GM23338 (cell line): Measurements from ENCODE around the gene RAP1GAP2. TPM values are rescaled to one million over a fixed set of nuclear protein-coding genes. Genes with fewer than 3 reads are reported as not detected.
"Not testable (repeated sequence)": the region's sequence is repeated elsewhere in the genome, so short reads cannot be mapped to it uniquely, and the experiment has no call there.

Experiments used
- ATAC-seq: fragments of 200-7000 bp; cut with Tn5 transposase; 3 replicates; pipeline ENCODE4 v1.9.1; 2020
- DNase-seq: peaks from one replicate; pipeline ENCODE4 v3.0.0-alpha.2; 2015; ENCODE audit warnings: low spot score
- H2AFZ ChIP-seq: fragments of 200-600 bp; sonication (generic); 2 replicates; pipeline ENCODE4 v1.8.0; 2016; ENCODE audit warnings: antibody characterized with exemption, mild to moderate bottlenecking, moderate library complexity
- H3F3A ChIP-seq: fragments of 200-600 bp; sonication (generic); replicated peaks from 2 replicates; pipeline ENCODE4 v1.8.0; 2017; ENCODE audit warnings: antibody characterized with exemption, mixed run types, low read depth
- H3K27ac ChIP-seq: fragments of 200-600 bp; sonication (generic); 2 replicates; pipeline ENCODE4 v1.6.1; 2016; ENCODE audit warnings: low read depth
- H3K27me3 ChIP-seq: fragments of 200-600 bp; sonication (generic); 2 replicates; pipeline ENCODE4 v1.8.0; 2016; ENCODE audit warnings: mild to moderate bottlenecking, mixed run types, moderate library complexity; ENCODE audit not compliant: insufficient read depth
- H3K36me3 ChIP-seq: fragments of 200-600 bp; sonication (generic); 2 replicates; pipeline ENCODE4 v1.8.0; 2016; ENCODE audit warnings: mild to moderate bottlenecking; ENCODE audit not compliant: insufficient read depth
- H3K4me1 ChIP-seq: fragments of 200-600 bp; sonication (generic); 2 replicates; pipeline ENCODE4 v1.8.0; 2016; ENCODE audit warnings: mild to moderate bottlenecking, moderate library complexity; ENCODE audit not compliant: insufficient read depth
- H3K4me2 ChIP-seq: fragments of 200-600 bp; sonication (generic); 2 replicates; pipeline ENCODE4 v1.7.1; 2017; ENCODE audit warnings: mixed run types
- H3K4me3 ChIP-seq: fragments of 200-600 bp; sonication (generic); 2 replicates; pipeline ENCODE4 v1.6.1; 2016; ENCODE audit warnings: mixed run types
- H3K79me2 ChIP-seq: fragments of 200-600 bp; sonication (generic); replicated peaks from 2 replicates; pipeline ENCODE4 v1.8.0; 2017; ENCODE audit warnings: mild to moderate bottlenecking; ENCODE audit not compliant: insufficient read depth
- H3K9me2 ChIP-seq: fragments of 200-600 bp; sonication (generic); 2 replicates; pipeline ENCODE4 v1.8.0; 2017; ENCODE audit not compliant: insufficient read depth
- H4K20me1 ChIP-seq: fragments of 200-600 bp; sonication (generic); replicated peaks from 2 replicates; pipeline ENCODE4 v1.8.0; 2017; ENCODE audit warnings: mild to moderate bottlenecking; ENCODE audit not compliant: insufficient read depth
- H3K27ac Mint-ChIP-seq: 2 replicates; pipeline ENCODE4 v1.8.0; 2020; ENCODE audit warnings: inconsistent platforms, mild to moderate bottlenecking, moderate library complexity, mixed read lengths
- H3K27me3 Mint-ChIP-seq: 3 replicates; pipeline ENCODE4 v1.8.0; 2022; ENCODE audit warnings: low read depth, mild to moderate bottlenecking, moderate library complexity, mixed read lengths, inconsistent platforms; ENCODE audit not compliant: insufficient read depth, poor library complexity
- H3K36me3 Mint-ChIP-seq: 3 replicates; pipeline ENCODE4 v1.8.0; 2021; ENCODE audit warnings: low read depth, mild to moderate bottlenecking, inconsistent platforms, moderate library complexity, mixed read lengths
- H3K4me1 Mint-ChIP-seq: 3 replicates; pipeline ENCODE4 v1.8.0; 2020; ENCODE audit warnings: mild to moderate bottlenecking, inconsistent platforms, mixed read lengths
- H3K4me3 Mint-ChIP-seq: 3 replicates; pipeline ENCODE4 v1.8.0; 2021; ENCODE audit warnings: moderate library complexity, mild to moderate bottlenecking, inconsistent platforms, mixed read lengths
- H3K9me3 Mint-ChIP-seq: 3 replicates; pipeline ENCODE4 v1.8.0; 2020; ENCODE audit warnings: moderate library complexity, mild to moderate bottlenecking, inconsistent platforms, mixed read lengths
- EZH2phosphoT487 ChIP-seq: fragments of 200-600 bp; sonication (generic); IDR thresholded peaks from one replicate; pipeline ENCODE4 v1.8.1; 2018; ENCODE audit warnings: antibody characterized with exemption; ENCODE audit not compliant: unreplicated experiment
- NANOG ChIP-seq: IDR thresholded peaks from 2 replicates; pipeline ENCODE4 v1.6.1; 2016; ENCODE audit warnings: antibody characterized with exemption, borderline replicate concordance
- polyA plus RNA-seq: library from polyadenylated mRNA; unstranded; fragments of >200 nt; fragmentation: Nextera tagmentation; extraction: Ambion mirVana; gene quantifications from 2 replicates; pipeline ENCODE4 v1.2.1, GENCODE V29; 2016
- total RNA-seq: library from RNA; depleted of rRNA; stranded (reverse); fragments of >200 nt; shearing (Covaris generic); gene quantifications from 2 replicates; pipeline ENCODE4 v1.2.3, GENCODE V29; 2014
- TF ChIP-seq, protein P1 (sequence below): fragments of 250-450 bp; sonication (Bioruptor Pico); IDR thresholded peaks from 2 replicates; pipeline ENCODE4 v1.5.0; 2020; ENCODE audit warnings: mild to moderate bottlenecking, moderate library complexity

Gene RAP1GAP2
- total and polyA plus RNA-seq, 2 experiments from 2014 or later, result 17.8 to 46.1 TPM

- H3K4me3 Mint-ChIP-seq, result no peak overlapping the region
- Histone ChIP-seq H3K9me2 (no peaks in the 10 kb centered on the region), H3K27ac (0 out of 2 replicates have a peak overlapping the region, but pooled peaks have one; percentile 6), H3F3A (peaks cover 1% of the 10 kb centered on the region; the same call in 1 of the 2 replicates), H3K79me2 (peaks cover 98% of the 10 kb centered on the region), H3K36me3 (no peaks in the 10 kb centered on the region; the same call in 1 of the 2 replicates), H3K4me1 (peaks cover 34% of the 10 kb centered on the region), H3K27me3 (no peaks in the 10 kb centered on the region), H3K4me2 (no peak overlapping the region), H3K4me3 (no peak overlapping the region), H4K20me1 (peaks cover 51% of the 10 kb centered on the region), H2AFZ (no peak overlapping the region)
- H3K36me3 Mint-ChIP-seq, result peaks cover 3% of the 10 kb centered on the region; the same call in 2 of the 3 replicates
- H3K4me1 Mint-ChIP-seq, result peaks cover 47% of the 10 kb centered on the region
- ATAC-seq (no peak), DNase-seq (no peak)
- no peaks in the 10 kb centered on the region for H3K9me3 Mint-ChIP-seq
- peaks cover 4% of the 10 kb centered on the region for H3K27me3 Mint-ChIP-seq
- H3K27ac Mint-ChIP-seq, result peak overlapping the region; percentile 73; the same call in 1 of the 2 replicates
- TF ChIP-seq NANOG, result no peak
Observed at GRCh38 chr17:2888326-2888725, 92.1 kb downstream of the RAP1GAP2 start.

DNA sequence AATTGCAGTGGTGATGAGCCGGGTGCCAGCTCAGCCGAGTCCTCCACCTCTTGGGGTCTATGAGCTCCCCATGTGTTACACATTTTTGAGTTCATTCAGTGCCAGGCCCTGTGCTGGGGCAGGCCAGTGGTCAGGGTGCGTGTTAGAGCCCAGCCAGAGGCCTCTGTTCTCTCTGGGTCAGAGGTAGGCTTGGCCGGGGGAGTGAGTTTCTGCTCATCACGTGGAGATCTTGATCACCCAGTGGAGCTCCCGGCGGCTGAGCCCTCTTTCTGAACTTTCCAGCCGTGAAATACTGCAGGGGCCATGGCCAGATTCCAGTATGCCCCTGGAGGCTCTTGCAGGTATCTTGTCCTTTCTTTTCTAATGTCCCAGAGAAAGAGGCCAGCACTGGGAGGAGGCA, 93.0 kb downstream of the RAP1GAP2 start:
- Histone ChIP-seq H3K4me2 (no peak overlapping the region), H3K27ac (no peak overlapping the region), H3F3A (no peaks in the 10 kb centered on the region; the same call in 1 of the 2 replicates), H3K4me3 (no peak overlapping the region), H3K79me2 (peaks cover 98% of the 10 kb centered on the region), H3K27me3 (no peaks in the 10 kb centered on the region), H2AFZ (no peak overlapping the region), H3K36me3 (no peaks in the 10 kb centered on the region; the same call in 1 of the 2 replicates), H4K20me1 (peaks cover 45% of the 10 kb centered on the region), H3K4me1 (peaks cover 28% of the 10 kb centered on the region), H3K9me2 (no peaks in the 10 kb centered on the region)
- TF ChIP-seq EZH2phosphoT487, result no peak
- TF ChIP-seq, protein P1, sequence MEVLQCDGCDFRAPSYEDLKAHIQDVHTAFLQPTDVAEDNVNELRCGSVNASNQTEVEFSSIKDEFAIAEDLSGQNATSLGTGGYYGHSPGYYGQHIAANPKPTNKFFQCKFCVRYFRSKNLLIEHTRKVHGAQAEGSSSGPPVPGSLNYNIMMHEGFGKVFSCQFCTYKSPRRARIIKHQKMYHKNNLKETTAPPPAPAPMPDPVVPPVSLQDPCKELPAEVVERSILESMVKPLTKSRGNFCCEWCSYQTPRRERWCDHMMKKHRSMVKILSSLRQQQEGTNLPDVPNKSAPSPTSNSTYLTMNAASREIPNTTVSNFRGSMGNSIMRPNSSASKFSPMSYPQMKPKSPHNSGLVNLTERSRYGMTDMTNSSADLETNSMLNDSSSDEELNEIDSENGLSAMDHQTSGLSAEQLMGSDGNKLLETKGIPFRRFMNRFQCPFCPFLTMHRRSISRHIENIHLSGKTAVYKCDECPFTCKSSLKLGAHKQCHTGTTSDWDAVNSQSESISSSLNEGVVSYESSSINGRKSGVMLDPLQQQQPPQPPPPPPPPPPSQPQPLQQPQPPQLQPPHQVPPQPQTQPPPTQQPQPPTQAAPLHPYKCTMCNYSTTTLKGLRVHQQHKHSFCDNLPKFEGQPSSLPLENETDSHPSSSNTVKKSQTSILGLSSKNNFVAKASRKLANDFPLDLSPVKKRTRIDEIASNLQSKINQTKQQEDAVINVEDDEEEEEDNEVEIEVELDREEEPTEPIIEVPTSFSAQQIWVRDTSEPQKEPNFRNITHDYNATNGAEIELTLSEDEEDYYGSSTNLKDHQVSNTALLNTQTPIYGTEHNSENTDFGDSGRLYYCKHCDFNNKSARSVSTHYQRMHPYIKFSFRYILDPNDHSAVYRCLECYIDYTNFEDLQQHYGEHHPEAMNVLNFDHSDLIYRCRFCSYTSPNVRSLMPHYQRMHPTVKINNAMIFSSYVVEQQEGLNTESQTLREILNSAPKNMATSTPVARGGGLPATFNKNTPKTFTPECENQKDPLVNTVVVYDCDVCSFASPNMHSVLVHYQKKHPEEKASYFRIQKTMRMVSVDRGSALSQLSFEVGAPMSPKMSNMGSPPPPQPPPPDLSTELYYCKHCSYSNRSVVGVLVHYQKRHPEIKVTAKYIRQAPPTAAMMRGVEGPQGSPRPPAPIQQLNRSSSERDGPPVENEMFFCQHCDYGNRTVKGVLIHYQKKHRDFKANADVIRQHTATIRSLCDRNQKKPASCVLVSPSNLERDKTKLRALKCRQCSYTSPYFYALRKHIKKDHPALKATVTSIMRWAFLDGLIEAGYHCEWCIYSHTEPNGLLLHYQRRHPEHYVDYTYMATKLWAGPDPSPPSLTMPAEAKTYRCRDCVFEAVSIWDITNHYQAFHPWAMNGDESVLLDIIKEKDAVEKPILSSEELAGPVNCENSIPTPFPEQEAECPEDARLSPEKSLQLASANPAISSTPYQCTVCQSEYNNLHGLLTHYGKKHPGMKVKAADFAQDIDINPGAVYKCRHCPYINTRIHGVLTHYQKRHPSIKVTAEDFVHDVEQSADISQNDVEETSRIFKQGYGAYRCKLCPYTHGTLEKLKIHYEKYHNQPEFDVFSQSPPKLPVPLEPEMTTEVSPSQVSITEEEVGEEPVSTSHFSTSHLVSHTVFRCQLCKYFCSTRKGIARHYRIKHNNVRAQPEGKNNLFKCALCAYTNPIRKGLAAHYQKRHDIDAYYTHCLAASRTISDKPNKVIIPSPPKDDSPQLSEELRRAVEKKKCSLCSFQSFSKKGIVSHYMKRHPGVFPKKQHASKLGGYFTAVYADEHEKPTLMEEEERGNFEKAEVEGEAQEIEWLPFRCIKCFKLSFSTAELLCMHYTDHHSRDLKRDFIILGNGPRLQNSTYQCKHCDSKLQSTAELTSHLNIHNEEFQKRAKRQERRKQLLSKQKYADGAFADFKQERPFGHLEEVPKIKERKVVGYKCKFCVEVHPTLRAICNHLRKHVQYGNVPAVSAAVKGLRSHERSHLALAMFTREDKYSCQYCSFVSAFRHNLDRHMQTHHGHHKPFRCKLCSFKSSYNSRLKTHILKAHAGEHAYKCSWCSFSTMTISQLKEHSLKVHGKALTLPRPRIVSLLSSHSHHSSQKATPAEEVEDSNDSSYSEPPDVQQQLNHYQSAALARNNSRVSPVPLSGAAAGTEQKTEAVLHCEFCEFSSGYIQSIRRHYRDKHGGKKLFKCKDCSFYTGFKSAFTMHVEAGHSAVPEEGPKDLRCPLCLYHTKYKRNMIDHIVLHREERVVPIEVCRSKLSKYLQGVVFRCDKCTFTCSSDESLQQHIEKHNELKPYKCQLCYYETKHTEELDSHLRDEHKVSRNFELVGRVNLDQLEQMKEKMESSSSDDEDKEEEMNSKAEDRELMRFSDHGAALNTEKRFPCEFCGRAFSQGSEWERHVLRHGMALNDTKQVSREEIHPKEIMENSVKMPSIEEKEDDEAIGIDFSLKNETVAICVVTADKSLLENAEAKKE (CRISPR knock-in tag), result no peak
- Mint-ChIP-seq H3K27ac (0 out of 2 replicates have a peak overlapping the region, but pooled peaks have one; percentile 39), H3K27me3 (peaks cover 4% of the 10 kb centered on the region), H3K4me3 (no peak overlapping the region), H3K4me1 (peaks cover 43% of the 10 kb centered on the region), H3K9me3 (no peaks in the 10 kb centered on the region), H3K36me3 (peaks cover 3% of the 10 kb centered on the region; the same call in 1 of the 3 replicates)
- no peak for DNase-seq
- no peak for ATAC-seq

DNA sequence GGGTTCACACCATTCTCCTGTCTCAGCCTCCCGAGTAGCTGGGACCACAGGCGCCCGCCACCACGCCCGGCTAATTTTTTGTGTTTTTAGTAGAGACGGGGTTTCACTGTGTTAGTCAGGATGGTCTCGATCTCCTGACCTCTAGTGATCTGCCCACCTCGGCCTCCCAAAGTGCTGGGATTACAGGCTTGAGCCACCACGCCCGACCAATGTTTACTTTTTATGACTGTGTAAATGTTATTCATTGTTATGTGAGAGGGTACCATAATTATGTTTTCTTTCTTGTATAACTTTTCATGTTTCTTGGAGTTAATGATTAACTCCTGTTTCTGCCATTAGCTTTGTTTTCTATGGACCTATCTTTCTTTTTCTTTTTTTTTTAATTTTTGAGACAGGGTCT, 94.5 kb downstream of the RAP1GAP2 start:
- H3K4me1 ChIP-seq, result peaks cover 17% of the 10 kb centered on the region
- not testable (repeated sequence) for DNase-seq, H2AFZ ChIP-seq, H3K4me2 ChIP-seq, H3K27me3 ChIP-seq, ATAC-seq, H3K27ac ChIP-seq, H3K4me3 ChIP-seq, H3F3A ChIP-seq, H3K36me3 Mint-ChIP-seq, H3K27ac Mint-ChIP-seq, H3K36me3 ChIP-seq, H3K4me3 Mint-ChIP-seq, H3K27me3 Mint-ChIP-seq, H3K9me2 ChIP-seq, H3K9me3 Mint-ChIP-seq
- H3K4me1 Mint-ChIP-seq, result peaks cover 40% of the 10 kb centered on the region
- H4K20me1 ChIP-seq, result peaks cover 42% of the 10 kb centered on the region
- peaks cover 98% of the 10 kb centered on the region for H3K79me2 ChIP-seq
